K562 (cell line): Measurements from ENCODE around the gene SAMD10. TPM values are rescaled to one million over a fixed set of nuclear protein-coding genes. Genes with fewer than 3 reads are reported as not detected.

Source experiments
- BACH1 ChIP-seq: fragments of 200-800 bp; sonication (Bioruptor generic); IDR thresholded peaks from 2 replicates; pipeline ENCODE4 v1.6.1; 2016; ENCODE audit warnings: missing genetic modification characterization, missing compliant biosample characterization
- CCNT2 ChIP-seq: IDR thresholded peaks from 2 replicates; pipeline ENCODE4 v1.6.1; 2011; ENCODE audit warnings: borderline replicate concordance, low read depth, mild to moderate bottlenecking, moderate library complexity, mixed read lengths, low read length; ENCODE audit not compliant: insufficient read length; ENCODE audit errors: extremely low read depth
- JUNB ChIP-seq: fragments of 450-650 bp; formaldehyde crosslinking; conservative IDR thresholded peaks from 2 replicates; pipeline ENCODE4 v1.4.0; 2020; ENCODE audit warnings: mild to moderate bottlenecking
- KAT2B ChIP-seq: IDR thresholded peaks from one replicate; pipeline ENCODE4 v1.6.1; 2012; ENCODE audit warnings: low read depth, mild to moderate bottlenecking, control low read depth, inconsistent platforms, low read length, moderate library complexity
- MED1 ChIP-seq: sonication (generic); formaldehyde crosslinking; IDR thresholded peaks from 2 replicates; pipeline ENCODE4 v1.8.1; 2023; ENCODE audit warnings: missing genetic modification reagents, borderline replicate concordance
- NCOR1 ChIP-seq: fragments of 450-650 bp; IDR thresholded peaks from 2 replicates; pipeline ENCODE4 v1.6.1; 2016; ENCODE audit warnings: mild to moderate bottlenecking, moderate library complexity
- NFRKB ChIP-seq: fragments of 450-650 bp; IDR thresholded peaks from 2 replicates; pipeline ENCODE4 v1.6.1; 2016; ENCODE audit warnings: low read depth
- RBM17 ChIP-seq: fragments of 200-400 bp; formaldehyde crosslinking; IDR thresholded peaks from 2 replicates; pipeline ENCODE4 v1.6.1; 2017; ENCODE audit warnings: low read depth, mild to moderate bottlenecking, low read length, borderline replicate concordance
- RBM25 ChIP-seq: fragments of 200-400 bp; formaldehyde crosslinking; IDR thresholded peaks from 2 replicates; pipeline ENCODE4 v1.6.1; 2018; ENCODE audit warnings: low read length, low read depth, moderate library complexity; ENCODE audit not compliant: severe bottlenecking
- ZBTB8A ChIP-seq: fragments of 450-650 bp; IDR thresholded peaks from 2 replicates; pipeline ENCODE4 v1.6.1; 2018; ENCODE audit warnings: mild to moderate bottlenecking, moderate library complexity; ENCODE audit not compliant: partially characterized antibody
- ZNF444 ChIP-seq: fragments of 250-450 bp; sonication (Bioruptor Pico); IDR thresholded peaks from 2 replicates; pipeline ENCODE4 v1.4.0; 2020; ENCODE audit warnings: mild to moderate bottlenecking, moderate library complexity
- polyA plus RNA-seq, 8 experiments: library from polyadenylated mRNA; depleted of rRNA in 4 of 8; stranded (reverse) in 5 of 8; unstranded in 3 of 8; fragments of >200 nt; fragmentation: Nextera tagmentation in 2 of 8; fragmentation: Illumina TruSeq in 1 of 8; extraction: Ambion mirVana in 2 of 8; extraction: Trizol in 1 of 8; gene quantifications; 2 replicates each; pipeline versions ENCODE4 v1.2.1 to v1.2.3, GENCODE V29; 2011 to 2014; ENCODE audit warnings: inconsistent platforms in 1 of 8, missing spikeins in 1 of 8
- total RNA-seq, 7 experiments: library from RNA; depleted of rRNA in 6 of 7; stranded (reverse); fragments of >200 nt in 6 of 7; fragmentation: Illumina TruSeq in 2 of 7; extraction: Trizol in 2 of 7; gene quantifications; 2 replicates each; pipeline versions ENCODE4 v1.2.1 to v1.2.3, GENCODE V29; 2011 to 2021; ENCODE audit warnings: low replicate concordance in 1 of 7
- TF ChIP-seq, protein P1 (sequence below): fragments of 250-450 bp; sonication (Bioruptor Pico); IDR thresholded peaks from 2 replicates; pipeline ENCODE4 v1.5.0; 2022; ENCODE audit warnings: mild to moderate bottlenecking
- TF ChIP-seq, protein P2 (sequence below): fragments of 250-450 bp; sonication (Bioruptor Pico); IDR thresholded peaks from 2 replicates; pipeline ENCODE4 v1.8.0; 2021; ENCODE audit warnings: moderate library complexity, mild to moderate bottlenecking, inconsistent platforms
- TF ChIP-seq, protein P3 (sequence below), 2 experiments: fragments of 450-650 bp; IDR thresholded peaks; 2 replicates each; pipeline ENCODE4 v1.6.1; 2016
- TF ChIP-seq, protein P4 (sequence below): fragments of 250-450 bp; sonication (Bioruptor Pico); IDR thresholded peaks from 2 replicates; pipeline ENCODE4 v1.8.0; 2022; ENCODE audit warnings: inconsistent platforms, mild to moderate bottlenecking, moderate library complexity, borderline replicate concordance
- TF ChIP-seq, protein P5 (sequence below): fragments of 200-800 bp; sonication (Bioruptor generic); IDR thresholded peaks from 2 replicates; pipeline ENCODE4 v1.6.1; 2016; ENCODE audit warnings: missing genetic modification characterization, missing compliant biosample characterization

The SAMD10 gene
- total and polyA plus RNA-seq, 9 of the 15 experiments (the other 6 are each of a cell fraction or from before 2014, with no cell fraction given) = 0.37 to 15.2 (median 4.8) TPM

DNA sequence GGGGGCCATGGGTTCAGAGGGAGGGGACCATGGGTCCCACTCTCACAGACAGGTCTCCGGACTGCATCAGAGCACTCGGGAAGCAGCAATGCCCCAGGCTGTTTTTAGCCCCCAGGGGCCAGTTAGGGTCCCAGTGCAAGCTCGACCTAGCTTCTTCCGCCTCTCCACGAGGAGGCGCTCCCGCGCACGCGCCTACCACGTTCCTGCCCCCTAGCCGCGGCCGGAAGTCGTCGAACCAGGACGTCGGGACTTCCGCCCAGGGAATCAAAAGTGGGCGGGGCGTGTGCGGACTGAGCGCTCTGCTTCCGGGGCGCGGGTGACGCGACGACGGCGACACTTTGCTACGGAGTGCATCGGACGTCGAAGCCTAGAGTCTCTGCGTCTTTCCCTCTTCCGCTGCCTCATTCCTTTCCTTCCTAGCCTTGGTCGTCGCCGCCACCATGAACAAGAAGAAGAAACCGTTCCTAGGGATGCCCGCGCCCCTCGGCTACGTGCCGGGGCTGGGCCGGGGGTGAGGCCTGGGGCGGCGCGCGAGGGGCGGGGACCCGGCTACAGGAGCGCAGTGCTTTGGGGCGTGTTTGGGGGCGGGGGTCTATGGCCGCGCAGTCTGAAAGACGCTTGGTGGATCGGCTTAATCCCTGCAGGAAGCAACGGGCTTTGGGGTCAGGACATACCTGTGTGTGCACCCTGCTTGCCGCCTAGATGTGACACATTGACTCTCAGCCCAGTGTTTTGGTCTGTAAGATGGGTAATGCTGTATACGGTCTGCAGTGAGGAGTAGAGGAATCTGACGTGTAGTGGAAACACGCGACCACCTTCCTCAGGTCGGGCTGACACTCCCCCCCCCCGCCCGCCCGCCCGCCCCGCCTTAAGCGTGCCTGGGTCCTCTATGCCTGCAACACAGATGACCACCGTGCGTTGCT is 1.6 kb upstream of the SAMD10 start, which contains the start of gene PRPF6 (continued):
- TF ChIP-seq, protein P1, sequence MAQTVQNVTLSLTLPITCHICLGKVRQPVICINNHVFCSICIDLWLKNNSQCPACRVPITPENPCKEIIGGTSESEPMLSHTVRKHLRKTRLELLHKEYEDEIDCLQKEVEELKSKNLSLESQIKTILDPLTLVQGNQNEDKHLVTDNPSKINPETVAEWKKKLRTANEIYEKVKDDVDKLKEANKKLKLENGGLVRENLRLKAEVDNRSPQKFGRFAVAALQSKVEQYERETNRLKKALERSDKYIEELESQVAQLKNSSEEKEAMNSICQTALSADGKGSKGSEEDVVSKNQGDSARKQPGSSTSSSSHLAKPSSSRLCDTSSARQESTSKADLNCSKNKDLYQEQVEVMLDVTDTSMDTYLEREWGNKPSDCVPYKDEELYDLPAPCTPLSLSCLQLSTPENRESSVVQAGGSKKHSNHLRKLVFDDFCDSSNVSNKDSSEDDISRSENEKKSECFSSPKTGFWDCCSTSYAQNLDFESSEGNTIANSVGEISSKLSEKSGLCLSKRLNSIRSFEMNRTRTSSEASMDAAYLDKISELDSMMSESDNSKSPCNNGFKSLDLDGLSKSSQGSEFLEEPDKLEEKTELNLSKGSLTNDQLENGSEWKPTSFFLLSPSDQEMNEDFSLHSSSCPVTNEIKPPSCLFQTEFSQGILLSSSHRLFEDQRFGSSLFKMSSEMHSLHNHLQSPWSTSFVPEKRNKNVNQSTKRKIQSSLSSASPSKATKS (CRISPR knock-in tag) = no peak
- TF ChIP-seq MED1 (CRISPR knock-in tag) = no peak
- TF ChIP-seq, protein P2, sequence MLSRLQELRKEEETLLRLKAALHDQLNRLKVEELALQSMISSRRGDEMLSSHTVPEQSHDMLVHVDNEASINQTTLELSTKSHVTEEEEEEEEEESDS (CRISPR knock-in tag) = no peak
- TF ChIP-seq, protein P3, sequence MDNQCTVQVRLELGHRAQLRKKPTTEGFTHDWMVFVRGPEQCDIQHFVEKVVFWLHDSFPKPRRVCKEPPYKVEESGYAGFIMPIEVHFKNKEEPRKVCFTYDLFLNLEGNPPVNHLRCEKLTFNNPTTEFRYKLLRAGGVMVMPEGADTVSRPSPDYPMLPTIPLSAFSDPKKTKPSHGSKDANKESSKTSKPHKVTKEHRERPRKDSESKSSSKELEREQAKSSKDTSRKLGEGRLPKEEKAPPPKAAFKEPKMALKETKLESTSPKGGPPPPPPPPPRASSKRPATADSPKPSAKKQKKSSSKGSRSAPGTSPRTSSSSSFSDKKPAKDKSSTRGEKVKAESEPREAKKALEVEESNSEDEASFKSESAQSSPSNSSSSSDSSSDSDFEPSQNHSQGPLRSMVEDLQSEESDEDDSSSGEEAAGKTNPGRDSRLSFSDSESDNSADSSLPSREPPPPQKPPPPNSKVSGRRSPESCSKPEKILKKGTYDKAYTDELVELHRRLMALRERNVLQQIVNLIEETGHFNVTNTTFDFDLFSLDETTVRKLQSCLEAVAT (IDR thresholded peaks at IDR 0.05) = peak in 1 of 2 experiments; percentile 68; a peak in 1 of 4 replicates
- TF ChIP-seq RBM25 = no peak
- no peak for TF ChIP-seq JUNB
- no peak for TF ChIP-seq BACH1 (tag)
- peak; percentile 27; the same call in 1 of the 2 replicates for TF ChIP-seq NFRKB
- TF ChIP-seq CCNT2 = peak; percentile 63
- TF ChIP-seq KAT2B = peak; percentile 99
- TF ChIP-seq, protein P4, sequence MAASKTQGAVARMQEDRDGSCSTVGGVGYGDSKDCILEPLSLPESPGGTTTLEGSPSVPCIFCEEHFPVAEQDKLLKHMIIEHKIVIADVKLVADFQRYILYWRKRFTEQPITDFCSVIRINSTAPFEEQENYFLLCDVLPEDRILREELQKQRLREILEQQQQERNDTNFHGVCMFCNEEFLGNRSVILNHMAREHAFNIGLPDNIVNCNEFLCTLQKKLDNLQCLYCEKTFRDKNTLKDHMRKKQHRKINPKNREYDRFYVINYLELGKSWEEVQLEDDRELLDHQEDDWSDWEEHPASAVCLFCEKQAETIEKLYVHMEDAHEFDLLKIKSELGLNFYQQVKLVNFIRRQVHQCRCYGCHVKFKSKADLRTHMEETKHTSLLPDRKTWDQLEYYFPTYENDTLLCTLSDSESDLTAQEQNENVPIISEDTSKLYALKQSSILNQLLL (CRISPR knock-in tag) = no peak
- no peak for TF ChIP-seq RBM17
- TF ChIP-seq ZNF444 = no peak
- TF ChIP-seq, protein P5, sequence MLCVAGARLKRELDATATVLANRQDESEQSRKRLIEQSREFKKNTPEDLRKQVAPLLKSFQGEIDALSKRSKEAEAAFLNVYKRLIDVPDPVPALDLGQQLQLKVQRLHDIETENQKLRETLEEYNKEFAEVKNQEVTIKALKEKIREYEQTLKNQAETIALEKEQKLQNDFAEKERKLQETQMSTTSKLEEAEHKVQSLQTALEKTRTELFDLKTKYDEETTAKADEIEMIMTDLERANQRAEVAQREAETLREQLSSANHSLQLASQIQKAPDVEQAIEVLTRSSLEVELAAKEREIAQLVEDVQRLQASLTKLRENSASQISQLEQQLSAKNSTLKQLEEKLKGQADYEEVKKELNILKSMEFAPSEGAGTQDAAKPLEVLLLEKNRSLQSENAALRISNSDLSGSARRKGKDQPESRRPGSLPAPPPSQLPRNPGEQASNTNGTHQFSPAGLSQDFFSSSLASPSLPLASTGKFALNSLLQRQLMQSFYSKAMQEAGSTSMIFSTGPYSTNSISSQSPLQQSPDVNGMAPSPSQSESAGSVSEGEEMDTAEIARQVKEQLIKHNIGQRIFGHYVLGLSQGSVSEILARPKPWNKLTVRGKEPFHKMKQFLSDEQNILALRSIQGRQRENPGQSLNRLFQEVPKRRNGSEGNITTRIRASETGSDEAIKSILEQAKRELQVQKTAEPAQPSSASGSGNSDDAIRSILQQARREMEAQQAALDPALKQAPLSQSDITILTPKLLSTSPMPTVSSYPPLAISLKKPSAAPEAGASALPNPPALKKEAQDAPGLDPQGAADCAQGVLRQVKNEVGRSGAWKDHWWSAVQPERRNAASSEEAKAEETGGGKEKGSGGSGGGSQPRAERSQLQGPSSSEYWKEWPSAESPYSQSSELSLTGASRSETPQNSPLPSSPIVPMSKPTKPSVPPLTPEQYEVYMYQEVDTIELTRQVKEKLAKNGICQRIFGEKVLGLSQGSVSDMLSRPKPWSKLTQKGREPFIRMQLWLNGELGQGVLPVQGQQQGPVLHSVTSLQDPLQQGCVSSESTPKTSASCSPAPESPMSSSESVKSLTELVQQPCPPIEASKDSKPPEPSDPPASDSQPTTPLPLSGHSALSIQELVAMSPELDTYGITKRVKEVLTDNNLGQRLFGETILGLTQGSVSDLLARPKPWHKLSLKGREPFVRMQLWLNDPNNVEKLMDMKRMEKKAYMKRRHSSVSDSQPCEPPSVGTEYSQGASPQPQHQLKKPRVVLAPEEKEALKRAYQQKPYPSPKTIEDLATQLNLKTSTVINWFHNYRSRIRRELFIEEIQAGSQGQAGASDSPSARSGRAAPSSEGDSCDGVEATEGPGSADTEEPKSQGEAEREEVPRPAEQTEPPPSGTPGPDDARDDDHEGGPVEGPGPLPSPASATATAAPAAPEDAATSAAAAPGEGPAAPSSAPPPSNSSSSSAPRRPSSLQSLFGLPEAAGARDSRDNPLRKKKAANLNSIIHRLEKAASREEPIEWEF (CRISPR knock-in tag) = no peak
- TF ChIP-seq NCOR1 = peak; percentile 21; the same call in 1 of the 2 replicates
- no peak for TF ChIP-seq ZBTB8A
